GM12878 (cell line): Measurements from ENCODE around the gene SLC15A4.

ENCODE experiments used
- TBL1XR1 ChIP-seq: IDR thresholded peaks from 2 replicates; pipeline ENCODE4 v1.6.1; 2012; ENCODE audit warnings: low read depth, low read length, improper control_type of control experiment
- TF ChIP-seq, protein P1 (sequence below), 3 experiments: IDR thresholded peaks in 2 of 3; conservative IDR thresholded peaks in 1 of 3; 2 replicates each; pipeline ENCODE4 v1.5.1; 2011; ENCODE audit warnings: low read depth in 3 of 3, low read length in 3 of 3, mild to moderate bottlenecking in 3 of 3, control low read depth in 2 of 3, moderate library complexity in 2 of 3, inconsistent platforms in 1 of 3, mixed read lengths in 1 of 3; ENCODE audit not compliant: control insufficient read depth in 2 of 3, insufficient read depth in 1 of 3; ENCODE audit errors: extremely low read depth in 1 of 3

DNA sequence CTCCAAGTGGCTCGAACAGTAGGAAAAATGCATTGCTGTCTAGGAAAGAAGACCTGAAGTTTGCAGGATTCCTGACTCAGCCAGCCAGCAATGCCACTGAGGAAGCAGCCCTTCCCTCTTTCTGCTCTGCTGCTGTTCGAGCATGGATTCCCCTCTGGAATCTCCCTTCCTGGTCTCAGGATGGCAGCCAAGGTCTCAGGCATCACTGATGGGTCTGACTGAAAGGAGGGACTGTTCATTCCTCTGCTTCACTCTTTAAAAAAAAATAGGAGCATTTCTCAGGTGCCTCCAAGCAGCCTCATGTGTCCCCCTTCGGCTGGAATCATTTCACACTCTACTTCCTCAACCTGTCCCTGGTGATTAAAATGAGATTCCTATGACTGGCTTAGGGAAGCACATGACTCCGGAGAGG lies 62.4 kb downstream of the SLC15A4 start:
- TF ChIP-seq TBL1XR1: no peak
- TF ChIP-seq, protein P1, sequence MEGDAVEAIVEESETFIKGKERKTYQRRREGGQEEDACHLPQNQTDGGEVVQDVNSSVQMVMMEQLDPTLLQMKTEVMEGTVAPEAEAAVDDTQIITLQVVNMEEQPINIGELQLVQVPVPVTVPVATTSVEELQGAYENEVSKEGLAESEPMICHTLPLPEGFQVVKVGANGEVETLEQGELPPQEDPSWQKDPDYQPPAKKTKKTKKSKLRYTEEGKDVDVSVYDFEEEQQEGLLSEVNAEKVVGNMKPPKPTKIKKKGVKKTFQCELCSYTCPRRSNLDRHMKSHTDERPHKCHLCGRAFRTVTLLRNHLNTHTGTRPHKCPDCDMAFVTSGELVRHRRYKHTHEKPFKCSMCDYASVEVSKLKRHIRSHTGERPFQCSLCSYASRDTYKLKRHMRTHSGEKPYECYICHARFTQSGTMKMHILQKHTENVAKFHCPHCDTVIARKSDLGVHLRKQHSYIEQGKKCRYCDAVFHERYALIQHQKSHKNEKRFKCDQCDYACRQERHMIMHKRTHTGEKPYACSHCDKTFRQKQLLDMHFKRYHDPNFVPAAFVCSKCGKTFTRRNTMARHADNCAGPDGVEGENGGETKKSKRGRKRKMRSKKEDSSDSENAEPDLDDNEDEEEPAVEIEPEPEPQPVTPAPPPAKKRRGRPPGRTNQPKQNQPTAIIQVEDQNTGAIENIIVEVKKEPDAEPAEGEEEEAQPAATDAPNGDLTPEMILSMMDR (IDR thresholded peaks at IDR 0.05 in 2 of 3, conservative IDR thresholded peaks at IDR 0.05 in 1 of 3; ENCODE audit: control insufficient read depth in 2 of 3, extremely low read depth in 1 of 3, insufficient read depth in 1 of 3, low read depth in 3 of 3, low read length in 3 of 3): no peak
